HPDE6-E6E7 (cell line): ENCODE measurements around the gene OXGR1.

ENCODE experiments used
- DNase-seq: peaks from one replicate; pipeline ENCODE4 v3.0.0; 2011; ENCODE audit warnings: missing footprints; ENCODE audit errors: extremely low spot score

Gene OXGR1

DNA sequence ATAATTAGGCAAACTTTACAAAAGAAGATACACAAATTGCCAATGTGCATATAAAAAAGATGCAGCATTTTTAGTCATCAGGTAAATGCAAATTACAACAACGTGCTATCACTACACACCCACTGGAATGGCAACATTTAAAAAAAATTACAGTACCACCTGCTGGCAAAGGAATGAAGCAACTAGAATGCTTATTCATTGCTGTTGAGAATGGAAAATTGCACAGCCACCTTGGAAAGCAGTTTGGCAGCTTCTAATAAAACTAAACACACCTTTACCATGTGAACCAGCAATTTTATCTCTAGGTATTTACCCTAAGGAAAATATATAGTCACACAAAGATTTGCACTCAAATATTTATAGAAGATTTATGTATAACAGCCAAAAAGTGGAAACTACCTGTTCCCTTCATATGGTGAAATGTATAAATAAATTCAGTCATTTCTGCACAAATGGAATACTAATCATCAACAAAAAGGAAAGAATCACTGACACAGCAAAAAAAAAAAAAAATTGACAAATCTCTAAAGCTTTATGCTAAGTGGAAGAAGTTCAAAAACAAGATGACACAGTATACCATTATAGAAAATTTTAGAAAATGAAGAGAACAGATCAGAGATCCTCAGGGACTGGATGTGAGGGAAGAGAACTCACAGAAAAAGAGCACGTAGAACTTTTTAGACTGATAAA is 30.3 kb downstream of the OXGR1 start:
- DNase-seq = no peak

DNA sequence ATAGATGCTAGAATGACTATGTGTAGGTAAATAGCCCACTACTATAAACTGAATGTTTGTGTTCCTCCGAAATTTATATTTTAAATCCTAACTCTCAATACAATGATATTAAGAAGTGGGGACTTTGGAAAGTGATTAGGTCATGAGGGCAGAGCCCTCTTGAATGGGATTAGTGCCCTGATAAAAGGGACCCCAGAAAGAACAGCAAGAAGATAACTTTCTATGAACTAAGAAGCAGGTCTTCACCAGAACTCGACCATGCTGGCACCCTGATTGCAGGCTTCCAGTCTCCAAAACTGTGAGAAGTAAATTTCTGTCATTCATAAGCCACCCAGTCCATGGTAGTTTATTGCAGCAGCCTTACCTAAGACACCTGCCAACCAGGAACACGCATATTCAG is 33.9 kb downstream of the OXGR1 start:
- DNase-seq = no peak

DNA sequence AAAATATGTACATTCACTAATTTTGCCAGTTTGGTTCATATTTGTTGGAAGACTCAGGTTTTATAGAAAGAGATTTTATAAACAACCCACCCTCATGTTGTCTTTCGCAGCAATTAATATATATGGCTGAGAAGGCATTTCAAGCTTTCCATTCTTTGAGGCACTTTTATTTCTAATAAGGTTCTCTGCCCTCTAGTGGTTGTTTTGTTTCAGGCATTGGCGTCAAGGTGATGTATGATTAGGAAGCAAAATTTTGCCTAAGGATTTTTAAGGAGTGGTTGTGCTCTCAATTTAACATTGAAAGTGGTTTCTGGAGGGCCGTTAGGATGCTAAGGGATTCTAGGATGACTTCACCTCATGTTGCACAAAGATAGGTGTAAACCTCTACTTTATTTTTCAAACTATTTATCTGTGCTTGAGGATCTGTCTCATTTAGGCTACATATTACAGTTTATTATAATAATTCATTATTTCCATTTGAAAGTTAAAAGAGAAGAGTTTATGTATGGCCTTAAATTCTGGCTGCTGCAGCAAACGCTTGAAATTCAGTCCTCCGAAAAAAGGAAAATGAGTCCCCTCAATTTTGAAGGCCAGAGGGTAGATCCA is 35.9 kb downstream of the OXGR1 start:
- DNase-seq = no peak

DNA sequence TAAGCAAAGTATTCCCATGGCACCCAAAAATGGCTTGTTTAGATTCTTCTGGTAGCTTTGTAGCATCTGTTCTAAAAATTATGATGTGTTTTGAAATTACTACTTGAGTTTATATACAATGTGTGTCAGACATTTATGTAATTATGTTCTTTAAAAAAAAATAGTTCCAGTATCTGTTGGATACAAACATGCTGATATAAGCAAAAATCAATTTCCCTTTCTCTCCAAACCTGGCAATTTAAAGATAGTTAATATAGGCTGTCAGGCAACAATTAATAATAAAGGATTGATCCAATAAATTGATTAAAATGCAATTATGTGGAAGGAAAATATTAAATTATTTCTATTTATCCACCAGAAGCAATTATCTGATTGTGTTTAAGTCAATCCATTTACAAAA is 41.7 kb downstream of the OXGR1 start:
- no peak for DNase-seq

DNA sequence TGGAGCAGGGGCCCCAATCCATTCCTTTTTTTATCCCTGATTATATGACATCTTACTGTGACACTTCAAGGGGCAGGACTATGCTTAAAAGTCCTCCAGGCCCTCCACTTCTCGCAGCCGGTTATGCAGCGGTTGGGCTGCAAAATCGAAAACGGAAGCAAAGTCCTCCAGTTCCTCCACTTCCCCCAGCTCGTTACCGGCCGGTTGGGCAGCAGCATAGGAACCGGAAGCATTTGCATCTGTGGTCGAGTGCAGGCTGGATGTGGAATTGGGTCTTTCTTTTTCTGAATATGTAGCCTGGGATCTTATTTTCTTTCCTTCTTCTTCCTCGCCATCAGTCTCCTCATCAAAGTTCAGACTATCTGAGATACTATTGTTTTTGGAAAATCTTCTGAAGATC is 46.1 kb downstream of the OXGR1 start:
- no peak for DNase-seq

DNA sequence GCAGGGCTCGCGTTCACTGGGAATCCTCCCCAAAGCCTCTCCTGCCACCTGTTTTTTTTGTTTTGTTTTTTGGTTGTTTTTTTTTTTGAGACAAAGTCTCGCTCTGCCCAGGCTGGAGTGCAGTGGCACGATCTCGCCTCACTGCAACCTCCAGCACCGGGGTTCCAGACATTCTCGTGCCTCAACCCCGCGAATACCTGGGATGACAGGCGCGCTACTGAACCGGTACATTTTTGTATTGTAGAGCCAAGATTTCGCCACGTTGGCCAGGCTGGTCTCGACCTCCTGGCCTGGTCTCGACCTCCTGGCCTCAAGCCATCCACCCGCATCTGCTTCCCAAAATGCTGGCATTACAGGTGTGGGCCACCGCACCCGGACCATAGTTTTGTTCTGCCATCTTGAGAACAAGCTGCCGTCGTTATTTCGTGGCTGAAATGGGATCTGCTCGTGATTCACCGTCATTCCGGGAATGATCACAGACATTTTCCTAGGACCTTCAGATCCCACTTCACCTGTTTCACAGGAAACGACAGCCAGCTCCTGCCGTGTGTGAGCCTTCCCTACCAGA is 46.8 kb downstream of the OXGR1 start:
- no peak for DNase-seq

DNA sequence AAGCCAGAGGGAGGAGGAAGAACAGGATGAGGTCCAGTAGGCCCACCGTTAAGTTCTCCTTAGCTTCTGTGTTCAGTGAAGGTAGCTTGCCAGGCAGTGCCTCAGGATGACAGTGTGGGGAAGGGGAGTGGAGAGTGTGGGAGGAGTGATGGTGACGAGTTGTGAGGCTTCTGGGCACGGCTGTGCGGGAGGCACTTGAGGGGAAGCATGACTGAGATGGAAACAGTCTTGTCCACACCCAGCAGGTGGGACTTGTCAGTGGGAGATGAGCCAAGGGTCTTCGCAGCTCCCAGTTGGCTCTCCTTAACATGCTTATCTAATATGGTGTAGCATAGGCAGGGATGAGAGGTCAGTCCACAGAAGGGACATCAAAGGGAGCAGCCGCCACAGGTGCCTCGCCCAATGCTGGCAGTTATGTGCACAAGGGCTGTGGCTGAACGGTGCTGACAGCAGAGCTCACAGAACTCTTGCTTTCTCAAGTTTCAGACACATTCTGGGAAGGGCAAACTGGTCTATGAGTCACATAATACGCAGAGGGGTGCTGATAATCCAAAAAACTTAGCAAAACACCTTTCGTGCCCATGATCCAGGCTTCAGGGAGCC is 47.5 kb downstream of the OXGR1 start:
- DNase-seq = no peak

DNA sequence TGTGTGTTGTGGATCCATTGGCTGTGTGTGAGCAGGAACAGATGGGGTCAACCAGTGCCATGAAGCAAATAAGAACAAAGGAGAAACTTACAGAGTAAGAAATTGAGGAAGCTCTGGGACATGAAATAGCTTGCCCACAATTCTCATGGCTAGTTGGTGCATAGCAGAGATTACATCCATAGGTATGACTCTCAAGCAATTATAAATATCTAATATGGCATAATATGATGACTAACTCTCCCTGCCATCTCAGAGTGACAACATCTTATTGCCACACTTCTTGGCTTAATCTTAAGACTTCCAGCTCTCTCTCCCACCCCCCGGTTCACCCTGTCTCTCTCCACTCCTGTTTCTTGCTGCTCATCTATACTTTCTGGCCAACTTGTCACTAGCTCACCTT is 53.3 kb downstream of the OXGR1 start:
- no peak for DNase-seq

DNA sequence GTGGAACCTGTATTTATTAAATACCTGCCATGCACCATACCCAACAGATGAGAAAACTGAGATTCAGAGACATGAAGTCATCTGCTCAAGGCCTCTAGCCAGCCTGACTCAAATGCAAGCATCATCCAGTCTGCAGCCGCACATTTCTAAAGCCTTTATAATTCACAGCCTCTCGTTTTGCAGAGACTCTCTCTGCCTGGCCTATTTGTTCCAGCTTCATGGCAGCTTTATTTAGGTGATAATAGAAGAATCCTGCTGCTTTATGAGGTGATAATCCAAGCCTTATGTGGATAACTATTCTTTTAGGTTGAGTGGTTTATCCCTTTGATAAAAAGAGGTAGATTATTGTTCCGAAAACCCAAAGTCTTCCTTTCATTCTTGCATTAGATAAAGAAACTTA is 58.4 kb downstream of the OXGR1 start:
- no peak for DNase-seq
